GM23338 (cell line): ENCODE measurements around the gene ZNF516. TPM values are rescaled to one million over a fixed set of nuclear protein-coding genes. Genes with fewer than 3 reads are reported as not detected.

ENCODE experiments used
- ATAC-seq: fragments of 200-7000 bp; cut with Tn5 transposase; 3 replicates; pipeline ENCODE4 v1.9.1; 2020
- DNase-seq: peaks from one replicate; pipeline ENCODE4 v3.0.0-alpha.2; 2015; ENCODE audit warnings: low spot score
- H2AFZ ChIP-seq: fragments of 200-600 bp; sonication (generic); 2 replicates; pipeline ENCODE4 v1.8.0; 2016; ENCODE audit warnings: antibody characterized with exemption, mild to moderate bottlenecking, moderate library complexity
- H3F3A ChIP-seq: fragments of 200-600 bp; sonication (generic); replicated peaks from 2 replicates; pipeline ENCODE4 v1.8.0; 2017; ENCODE audit warnings: antibody characterized with exemption, mixed run types, low read depth
- H3K27ac ChIP-seq: fragments of 200-600 bp; sonication (generic); 2 replicates; pipeline ENCODE4 v1.6.1; 2016; ENCODE audit warnings: low read depth
- H3K27me3 ChIP-seq: fragments of 200-600 bp; sonication (generic); 2 replicates; pipeline ENCODE4 v1.8.0; 2016; ENCODE audit warnings: mild to moderate bottlenecking, mixed run types, moderate library complexity; ENCODE audit not compliant: insufficient read depth
- H3K36me3 ChIP-seq: fragments of 200-600 bp; sonication (generic); 2 replicates; pipeline ENCODE4 v1.8.0; 2016; ENCODE audit warnings: mild to moderate bottlenecking; ENCODE audit not compliant: insufficient read depth
- H3K4me1 ChIP-seq: fragments of 200-600 bp; sonication (generic); 2 replicates; pipeline ENCODE4 v1.8.0; 2016; ENCODE audit warnings: mild to moderate bottlenecking, moderate library complexity; ENCODE audit not compliant: insufficient read depth
- H3K4me2 ChIP-seq: fragments of 200-600 bp; sonication (generic); 2 replicates; pipeline ENCODE4 v1.7.1; 2017; ENCODE audit warnings: mixed run types
- H3K4me3 ChIP-seq: fragments of 200-600 bp; sonication (generic); 2 replicates; pipeline ENCODE4 v1.6.1; 2016; ENCODE audit warnings: mixed run types
- H3K79me2 ChIP-seq: fragments of 200-600 bp; sonication (generic); replicated peaks from 2 replicates; pipeline ENCODE4 v1.8.0; 2017; ENCODE audit warnings: mild to moderate bottlenecking; ENCODE audit not compliant: insufficient read depth
- H3K9me2 ChIP-seq: fragments of 200-600 bp; sonication (generic); 2 replicates; pipeline ENCODE4 v1.8.0; 2017; ENCODE audit not compliant: insufficient read depth
- H4K20me1 ChIP-seq: fragments of 200-600 bp; sonication (generic); replicated peaks from 2 replicates; pipeline ENCODE4 v1.8.0; 2017; ENCODE audit warnings: mild to moderate bottlenecking; ENCODE audit not compliant: insufficient read depth
- H3K27ac Mint-ChIP-seq: 2 replicates; pipeline ENCODE4 v1.8.0; 2020; ENCODE audit warnings: inconsistent platforms, mild to moderate bottlenecking, moderate library complexity, mixed read lengths
- H3K27me3 Mint-ChIP-seq: 3 replicates; pipeline ENCODE4 v1.8.0; 2022; ENCODE audit warnings: low read depth, mild to moderate bottlenecking, moderate library complexity, mixed read lengths, inconsistent platforms; ENCODE audit not compliant: insufficient read depth, poor library complexity
- H3K36me3 Mint-ChIP-seq: 3 replicates; pipeline ENCODE4 v1.8.0; 2021; ENCODE audit warnings: low read depth, mild to moderate bottlenecking, inconsistent platforms, moderate library complexity, mixed read lengths
- H3K4me1 Mint-ChIP-seq: 3 replicates; pipeline ENCODE4 v1.8.0; 2020; ENCODE audit warnings: mild to moderate bottlenecking, inconsistent platforms, mixed read lengths
- H3K4me3 Mint-ChIP-seq: 3 replicates; pipeline ENCODE4 v1.8.0; 2021; ENCODE audit warnings: moderate library complexity, mild to moderate bottlenecking, inconsistent platforms, mixed read lengths
- H3K9me3 Mint-ChIP-seq: 3 replicates; pipeline ENCODE4 v1.8.0; 2020; ENCODE audit warnings: moderate library complexity, mild to moderate bottlenecking, inconsistent platforms, mixed read lengths
- CREB1 ChIP-seq: fragments of 250-450 bp; sonication (Bioruptor Pico); IDR thresholded peaks from 2 replicates; pipeline ENCODE4 v1.5.0; 2020; ENCODE audit warnings: low read depth, mild to moderate bottlenecking, moderate library complexity
- CTCF ChIP-seq, 2 experiments: fragments of 200-600 bp in 1 of 2; sonication (generic) in 1 of 2; conservative IDR thresholded peaks; 2 replicates each; pipeline versions ENCODE4 v1.5.1 to v1.6.1; 2016 to 2017; ENCODE audit warnings: antibody characterized with exemption in 2 of 2, low read depth in 2 of 2, mild to moderate bottlenecking in 2 of 2, moderate library complexity in 1 of 2
- EZH2 ChIP-seq: fragments of 200-600 bp; sonication (generic); IDR thresholded peaks from one replicate; pipeline ENCODE4 v1.8.0; 2017; ENCODE audit warnings: antibody characterized with exemption, mild to moderate bottlenecking, low read depth; ENCODE audit not compliant: unreplicated experiment
- EZH2phosphoT487 ChIP-seq: fragments of 200-600 bp; sonication (generic); IDR thresholded peaks from one replicate; pipeline ENCODE4 v1.8.1; 2018; ENCODE audit warnings: antibody characterized with exemption; ENCODE audit not compliant: unreplicated experiment
- JUNB ChIP-seq: IDR thresholded peaks from one replicate; pipeline ENCODE4 v1.6.1; 2016; ENCODE audit warnings: antibody characterized with exemption; ENCODE audit not compliant: unreplicated experiment
- NANOG ChIP-seq: IDR thresholded peaks from 2 replicates; pipeline ENCODE4 v1.6.1; 2016; ENCODE audit warnings: antibody characterized with exemption, borderline replicate concordance
- POLR2AphosphoS5 ChIP-seq: IDR thresholded peaks from 2 replicates; pipeline ENCODE4 v1.6.1; 2016; ENCODE audit warnings: antibody characterized with exemption, low read depth
- REST ChIP-seq: IDR thresholded peaks from one replicate; pipeline ENCODE4 v1.6.1; 2018; ENCODE audit warnings: antibody characterized with exemption; ENCODE audit not compliant: unreplicated experiment
- STAT1 ChIP-seq: IDR thresholded peaks from one replicate; pipeline ENCODE4 v1.6.1; 2016; ENCODE audit warnings: antibody characterized with exemption; ENCODE audit not compliant: unreplicated experiment
- ZNF114 ChIP-seq: fragments of 250-450 bp; sonication (Bioruptor Pico); IDR thresholded peaks from 2 replicates; pipeline ENCODE4 v1.5.0; 2020; ENCODE audit warnings: mild to moderate bottlenecking, moderate library complexity
- ZNF331 ChIP-seq: fragments of 250-450 bp; sonication (Bioruptor Pico); IDR thresholded peaks from 2 replicates; pipeline ENCODE4 v1.5.0; 2020; ENCODE audit warnings: low read depth, mild to moderate bottlenecking, moderate library complexity
- polyA plus RNA-seq: library from polyadenylated mRNA; unstranded; fragments of >200 nt; fragmentation: Nextera tagmentation; extraction: Ambion mirVana; gene quantifications from 2 replicates; pipeline ENCODE4 v1.2.1, GENCODE V29; 2016
- total RNA-seq: library from RNA; depleted of rRNA; stranded (reverse); fragments of >200 nt; shearing (Covaris generic); gene quantifications from 2 replicates; pipeline ENCODE4 v1.2.3, GENCODE V29; 2014
- TF ChIP-seq, protein P1 (sequence below): fragments of 250-450 bp; sonication (Bioruptor Pico); IDR thresholded peaks from 2 replicates; pipeline ENCODE4 v1.5.0; 2020; ENCODE audit warnings: mild to moderate bottlenecking, moderate library complexity
- TF ChIP-seq, protein P2 (sequence below): IDR thresholded peaks from 2 replicates; pipeline ENCODE4 v1.6.1; 2016; ENCODE audit warnings: antibody characterized with exemption

ZNF516 gene
- total and polyA plus RNA-seq, 2 experiments from 2014 or later, result 11.9 to 24.2 TPM

- TF ChIP-seq, protein P1, sequence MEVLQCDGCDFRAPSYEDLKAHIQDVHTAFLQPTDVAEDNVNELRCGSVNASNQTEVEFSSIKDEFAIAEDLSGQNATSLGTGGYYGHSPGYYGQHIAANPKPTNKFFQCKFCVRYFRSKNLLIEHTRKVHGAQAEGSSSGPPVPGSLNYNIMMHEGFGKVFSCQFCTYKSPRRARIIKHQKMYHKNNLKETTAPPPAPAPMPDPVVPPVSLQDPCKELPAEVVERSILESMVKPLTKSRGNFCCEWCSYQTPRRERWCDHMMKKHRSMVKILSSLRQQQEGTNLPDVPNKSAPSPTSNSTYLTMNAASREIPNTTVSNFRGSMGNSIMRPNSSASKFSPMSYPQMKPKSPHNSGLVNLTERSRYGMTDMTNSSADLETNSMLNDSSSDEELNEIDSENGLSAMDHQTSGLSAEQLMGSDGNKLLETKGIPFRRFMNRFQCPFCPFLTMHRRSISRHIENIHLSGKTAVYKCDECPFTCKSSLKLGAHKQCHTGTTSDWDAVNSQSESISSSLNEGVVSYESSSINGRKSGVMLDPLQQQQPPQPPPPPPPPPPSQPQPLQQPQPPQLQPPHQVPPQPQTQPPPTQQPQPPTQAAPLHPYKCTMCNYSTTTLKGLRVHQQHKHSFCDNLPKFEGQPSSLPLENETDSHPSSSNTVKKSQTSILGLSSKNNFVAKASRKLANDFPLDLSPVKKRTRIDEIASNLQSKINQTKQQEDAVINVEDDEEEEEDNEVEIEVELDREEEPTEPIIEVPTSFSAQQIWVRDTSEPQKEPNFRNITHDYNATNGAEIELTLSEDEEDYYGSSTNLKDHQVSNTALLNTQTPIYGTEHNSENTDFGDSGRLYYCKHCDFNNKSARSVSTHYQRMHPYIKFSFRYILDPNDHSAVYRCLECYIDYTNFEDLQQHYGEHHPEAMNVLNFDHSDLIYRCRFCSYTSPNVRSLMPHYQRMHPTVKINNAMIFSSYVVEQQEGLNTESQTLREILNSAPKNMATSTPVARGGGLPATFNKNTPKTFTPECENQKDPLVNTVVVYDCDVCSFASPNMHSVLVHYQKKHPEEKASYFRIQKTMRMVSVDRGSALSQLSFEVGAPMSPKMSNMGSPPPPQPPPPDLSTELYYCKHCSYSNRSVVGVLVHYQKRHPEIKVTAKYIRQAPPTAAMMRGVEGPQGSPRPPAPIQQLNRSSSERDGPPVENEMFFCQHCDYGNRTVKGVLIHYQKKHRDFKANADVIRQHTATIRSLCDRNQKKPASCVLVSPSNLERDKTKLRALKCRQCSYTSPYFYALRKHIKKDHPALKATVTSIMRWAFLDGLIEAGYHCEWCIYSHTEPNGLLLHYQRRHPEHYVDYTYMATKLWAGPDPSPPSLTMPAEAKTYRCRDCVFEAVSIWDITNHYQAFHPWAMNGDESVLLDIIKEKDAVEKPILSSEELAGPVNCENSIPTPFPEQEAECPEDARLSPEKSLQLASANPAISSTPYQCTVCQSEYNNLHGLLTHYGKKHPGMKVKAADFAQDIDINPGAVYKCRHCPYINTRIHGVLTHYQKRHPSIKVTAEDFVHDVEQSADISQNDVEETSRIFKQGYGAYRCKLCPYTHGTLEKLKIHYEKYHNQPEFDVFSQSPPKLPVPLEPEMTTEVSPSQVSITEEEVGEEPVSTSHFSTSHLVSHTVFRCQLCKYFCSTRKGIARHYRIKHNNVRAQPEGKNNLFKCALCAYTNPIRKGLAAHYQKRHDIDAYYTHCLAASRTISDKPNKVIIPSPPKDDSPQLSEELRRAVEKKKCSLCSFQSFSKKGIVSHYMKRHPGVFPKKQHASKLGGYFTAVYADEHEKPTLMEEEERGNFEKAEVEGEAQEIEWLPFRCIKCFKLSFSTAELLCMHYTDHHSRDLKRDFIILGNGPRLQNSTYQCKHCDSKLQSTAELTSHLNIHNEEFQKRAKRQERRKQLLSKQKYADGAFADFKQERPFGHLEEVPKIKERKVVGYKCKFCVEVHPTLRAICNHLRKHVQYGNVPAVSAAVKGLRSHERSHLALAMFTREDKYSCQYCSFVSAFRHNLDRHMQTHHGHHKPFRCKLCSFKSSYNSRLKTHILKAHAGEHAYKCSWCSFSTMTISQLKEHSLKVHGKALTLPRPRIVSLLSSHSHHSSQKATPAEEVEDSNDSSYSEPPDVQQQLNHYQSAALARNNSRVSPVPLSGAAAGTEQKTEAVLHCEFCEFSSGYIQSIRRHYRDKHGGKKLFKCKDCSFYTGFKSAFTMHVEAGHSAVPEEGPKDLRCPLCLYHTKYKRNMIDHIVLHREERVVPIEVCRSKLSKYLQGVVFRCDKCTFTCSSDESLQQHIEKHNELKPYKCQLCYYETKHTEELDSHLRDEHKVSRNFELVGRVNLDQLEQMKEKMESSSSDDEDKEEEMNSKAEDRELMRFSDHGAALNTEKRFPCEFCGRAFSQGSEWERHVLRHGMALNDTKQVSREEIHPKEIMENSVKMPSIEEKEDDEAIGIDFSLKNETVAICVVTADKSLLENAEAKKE (CRISPR knock-in tag), result no peak
- TF ChIP-seq STAT1, result no peak
- no peak for TF ChIP-seq JUNB
- no peak for TF ChIP-seq ZNF331
- TF ChIP-seq EZH2phosphoT487, result no peak
- no peak for TF ChIP-seq CTCF (conservative IDR thresholded peaks at IDR 0.05; ENCODE audit: low read depth in 2 of 2)
- no peak for TF ChIP-seq NANOG
- TF ChIP-seq, protein P2, sequence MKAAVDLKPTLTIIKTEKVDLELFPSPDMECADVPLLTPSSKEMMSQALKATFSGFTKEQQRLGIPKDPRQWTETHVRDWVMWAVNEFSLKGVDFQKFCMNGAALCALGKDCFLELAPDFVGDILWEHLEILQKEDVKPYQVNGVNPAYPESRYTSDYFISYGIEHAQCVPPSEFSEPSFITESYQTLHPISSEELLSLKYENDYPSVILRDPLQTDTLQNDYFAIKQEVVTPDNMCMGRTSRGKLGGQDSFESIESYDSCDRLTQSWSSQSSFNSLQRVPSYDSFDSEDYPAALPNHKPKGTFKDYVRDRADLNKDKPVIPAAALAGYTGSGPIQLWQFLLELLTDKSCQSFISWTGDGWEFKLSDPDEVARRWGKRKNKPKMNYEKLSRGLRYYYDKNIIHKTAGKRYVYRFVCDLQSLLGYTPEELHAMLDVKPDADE, result no peak
- TF ChIP-seq EZH2, result no peak
- TF ChIP-seq POLR2AphosphoS5, result no peak
- TF ChIP-seq ZNF114, result no peak
- no peak for TF ChIP-seq REST
- TF ChIP-seq CREB1 (CRISPR knock-in tag), result no peak
- Histone ChIP-seq H3K4me1 (peaks cover 44% of the 10 kb centered on the region), H3K27ac (no peak overlapping the region), H3F3A (no peaks in the 10 kb centered on the region), H4K20me1 (peaks cover 10% of the 10 kb centered on the region; the same call in 1 of the 2 replicates), H3K36me3 (no peaks in the 10 kb centered on the region), H3K4me3 (no peak overlapping the region), H3K79me2 (peaks cover 79% of the 10 kb centered on the region), H3K4me2 (no peak overlapping the region), H2AFZ (no peak overlapping the region), H3K27me3 (peaks cover 20% of the 10 kb centered on the region), H3K9me2 (no peaks in the 10 kb centered on the region)
- H3K9me3 Mint-ChIP-seq, result no peaks in the 10 kb centered on the region
- ATAC-seq (no peak), DNase-seq (no peak)
- no peak overlapping the region for H3K27ac Mint-ChIP-seq
- H3K27me3 Mint-ChIP-seq, result peaks cover 23% of the 10 kb centered on the region
- no peak overlapping the region for H3K4me3 Mint-ChIP-seq
- no peaks in the 10 kb centered on the region for H3K36me3 Mint-ChIP-seq
- H3K4me1 Mint-ChIP-seq, result peaks cover 76% of the 10 kb centered on the region
These were observed 10.2 kb downstream of the ZNF516 start for GRCh38 chr18:76484749-76485387.
